GM18526 (cell line): Measurements from ENCODE around the gene TSPAN8.

ENCODE experiments used
- POLR2A ChIP-seq: IDR thresholded peaks from 3 replicates; pipeline ENCODE4 v1.6.1; 2011; ENCODE audit not compliant: insufficient read length; ENCODE audit errors: extremely low read depth

The TSPAN8 gene

DNA sequence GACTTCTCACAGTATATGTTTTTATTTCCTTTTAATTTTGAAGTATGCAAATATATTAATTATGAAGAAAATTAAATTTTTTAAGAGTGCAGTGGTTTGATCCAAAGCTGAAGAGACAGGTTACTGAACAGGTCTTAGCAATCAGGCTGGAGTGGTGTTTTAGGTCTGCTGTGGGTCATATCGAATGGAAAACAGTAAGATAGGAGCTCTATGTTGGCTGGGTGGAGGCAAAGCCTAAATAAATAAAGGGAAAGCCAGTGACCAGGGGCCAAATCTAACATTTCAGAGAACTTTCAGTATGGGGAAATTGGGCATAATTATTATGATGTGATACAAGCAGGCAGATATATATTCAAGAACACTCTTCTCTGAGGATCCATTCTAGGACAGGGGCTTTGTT, 12.7 kb upstream of the TSPAN8 start:
- no peak for TF ChIP-seq POLR2A

DNA sequence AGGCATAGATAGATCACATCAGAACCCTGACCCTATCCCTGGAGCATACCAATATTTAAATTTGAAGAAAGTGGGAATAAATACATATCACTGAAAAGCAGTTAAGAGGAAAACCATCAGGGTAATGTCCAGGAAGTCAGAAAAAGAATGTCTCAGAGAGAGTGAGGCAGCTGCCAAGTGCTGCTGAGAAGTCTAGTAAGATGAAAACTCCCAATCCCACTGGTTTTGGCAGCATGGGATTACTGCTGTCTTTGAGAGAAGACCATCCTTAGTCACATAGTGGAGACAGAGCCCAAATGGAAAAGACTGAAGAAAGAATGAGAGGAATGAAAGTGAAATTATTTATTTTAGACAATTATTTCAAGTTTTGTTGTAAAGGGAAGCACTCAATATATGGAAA, 11.5 kb upstream of the TSPAN8 start:
- TF ChIP-seq POLR2A, result no peak

DNA sequence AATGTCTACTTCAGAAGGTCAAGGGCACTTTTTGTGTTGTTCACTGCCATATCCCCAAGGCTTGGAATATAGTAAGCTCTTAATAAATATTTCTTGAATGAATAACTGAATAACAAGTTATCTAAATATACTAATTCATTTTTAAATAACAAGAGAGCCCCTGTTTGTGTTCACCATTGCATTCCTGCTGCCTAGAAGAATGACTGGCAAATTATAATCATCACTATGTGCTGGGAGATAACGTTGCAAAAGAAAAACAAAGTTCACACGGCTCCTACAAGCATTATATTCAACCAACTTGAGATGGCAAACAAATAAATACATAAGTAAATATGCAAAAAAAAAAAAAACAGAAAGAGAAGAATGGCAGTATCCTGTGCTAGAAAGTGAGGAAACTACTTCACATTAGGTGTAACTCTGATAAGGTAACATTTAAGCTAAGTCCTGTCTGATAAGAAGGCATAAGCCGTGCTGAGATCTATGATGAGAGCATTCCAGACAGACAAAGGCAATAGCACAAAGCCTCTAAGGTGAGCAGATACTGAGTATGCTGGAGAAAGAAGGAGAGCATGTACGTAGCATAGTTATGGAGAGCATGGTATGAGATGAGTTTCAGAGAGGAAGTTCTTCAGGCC, 9.2 kb upstream of the TSPAN8 start:
- TF ChIP-seq POLR2A, result no peak

DNA sequence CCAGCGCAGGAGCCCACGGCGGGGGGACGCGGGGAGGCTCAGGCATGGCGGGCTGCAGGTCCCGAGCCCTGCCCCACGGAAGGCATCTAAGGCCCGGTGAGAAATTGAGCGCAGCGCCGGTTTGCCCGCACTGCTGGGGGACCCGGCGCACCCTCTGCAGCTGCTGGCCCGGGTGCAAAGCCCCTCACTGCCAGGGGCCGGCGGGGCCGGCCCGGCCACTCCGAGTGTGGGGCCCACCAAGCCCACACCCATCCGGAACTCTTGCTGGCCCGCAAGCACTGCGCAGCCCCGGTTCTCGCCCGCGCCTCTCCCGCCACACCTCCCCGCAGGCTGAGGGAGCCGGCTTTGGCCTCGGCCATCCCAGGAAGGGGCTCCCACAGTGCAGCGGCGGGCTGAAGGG, 8.5 kb upstream of the TSPAN8 start:
- TF ChIP-seq POLR2A, result no peak

DNA sequence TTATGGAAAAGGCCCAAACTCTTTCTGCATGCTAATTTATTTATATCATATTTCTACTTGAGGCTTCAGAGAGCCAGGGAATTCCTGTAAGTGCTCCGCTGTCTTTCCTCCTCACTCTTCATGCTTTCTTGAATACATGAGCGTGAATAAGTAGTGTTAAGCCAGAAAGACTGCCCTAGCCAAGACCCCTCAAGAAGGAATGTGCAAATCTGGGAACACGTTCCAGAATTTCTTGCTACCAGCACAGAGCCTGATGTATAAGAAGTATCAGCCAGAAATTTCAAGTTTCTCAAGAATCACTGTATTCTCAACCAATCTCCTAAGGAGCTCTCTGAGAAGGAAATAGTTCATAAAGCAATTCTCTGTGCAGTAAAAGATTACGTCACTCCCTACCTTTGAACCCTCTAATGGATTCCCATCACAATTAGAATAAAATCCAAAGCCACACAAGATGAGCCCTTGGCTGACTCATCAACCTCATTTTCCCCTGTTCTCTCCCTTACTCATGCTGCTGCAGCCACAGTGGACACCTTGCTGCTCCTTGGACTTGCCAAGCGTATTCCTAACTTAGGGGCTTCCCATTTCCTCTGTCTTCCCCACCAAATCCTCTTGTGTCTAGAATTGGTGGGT, 6.9 kb upstream of the TSPAN8 start:
- no peak for TF ChIP-seq POLR2A

DNA sequence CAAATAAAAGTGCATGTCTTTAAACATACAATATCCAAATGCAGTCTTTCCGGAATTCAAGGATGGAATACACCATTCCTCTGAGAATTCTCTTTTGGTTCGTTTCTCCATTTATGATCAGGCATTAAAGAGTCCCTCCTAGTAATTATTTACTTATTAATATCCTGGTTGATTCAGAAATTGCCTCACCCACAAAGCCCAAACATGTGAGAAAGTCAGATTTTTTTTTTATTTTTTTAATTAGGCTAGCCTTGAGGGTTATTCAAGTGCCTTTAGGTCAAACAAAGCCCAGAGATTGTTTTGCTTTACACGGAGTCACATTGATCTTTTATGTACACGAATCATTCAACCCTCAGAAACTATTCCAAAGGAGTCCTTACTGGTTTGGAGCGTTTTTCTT, 6.4 kb upstream of the TSPAN8 start:
- TF ChIP-seq POLR2A, result no peak

DNA sequence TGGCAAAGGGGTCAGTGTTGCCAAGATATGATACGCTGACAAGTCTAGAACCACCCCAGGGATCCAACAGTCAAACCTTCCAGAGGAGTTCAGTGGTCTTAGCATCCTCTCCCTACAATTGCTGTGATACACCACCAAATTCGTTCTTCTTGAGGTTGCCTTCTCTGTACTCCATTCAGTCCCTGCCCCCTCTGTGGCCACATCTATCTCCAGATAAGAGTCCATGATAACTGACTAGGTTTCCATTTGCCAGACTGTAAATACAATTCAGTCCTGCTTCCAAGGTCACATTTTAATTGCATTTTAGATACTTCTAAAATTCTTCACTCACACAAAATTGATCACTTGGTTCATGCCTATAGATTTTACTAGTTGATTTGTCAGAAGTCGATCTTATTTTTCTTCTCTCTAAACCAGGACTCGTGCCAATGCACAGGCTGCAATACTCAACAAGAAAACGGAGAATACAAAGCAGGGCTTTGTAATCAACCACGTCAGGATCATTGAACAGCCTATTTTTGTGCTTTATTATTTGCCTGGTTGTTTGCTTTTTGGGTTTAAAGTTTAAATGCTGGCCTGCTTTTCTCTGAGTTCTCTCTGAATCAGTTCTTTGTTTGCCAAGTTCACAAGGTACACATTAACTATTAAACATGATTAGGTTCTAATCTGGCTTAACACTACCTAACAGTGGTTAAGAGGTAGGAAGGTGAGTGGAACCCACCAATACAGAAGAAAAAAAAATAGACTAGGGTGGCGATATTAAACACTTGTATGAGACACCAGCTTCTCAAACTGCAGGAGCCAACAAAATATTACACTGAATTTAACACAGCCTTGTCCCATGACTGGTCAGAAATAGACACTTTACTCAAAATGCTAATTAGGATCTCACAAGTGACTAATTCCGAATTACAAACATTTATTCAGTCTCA, 5.3 kb upstream of the TSPAN8 start:
- TF ChIP-seq POLR2A, result no peak

DNA sequence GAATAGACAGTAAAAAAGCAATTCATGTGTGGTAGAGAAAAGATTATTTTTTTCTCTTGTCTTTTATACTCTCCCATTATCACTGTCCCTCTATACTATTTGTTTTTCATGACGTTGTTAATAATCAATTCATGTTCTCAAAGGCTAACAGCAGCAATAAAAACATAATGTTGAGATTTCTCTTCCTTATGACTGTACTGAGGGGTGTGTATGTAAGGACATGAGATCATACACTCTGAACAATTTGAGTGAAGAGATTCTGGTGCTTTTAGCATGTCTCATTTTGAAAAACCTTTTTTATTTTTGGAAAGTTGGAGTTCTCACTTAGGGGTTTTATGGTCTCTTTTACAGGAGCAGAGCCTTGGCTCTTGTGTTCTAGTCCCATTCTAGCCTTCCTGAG, 3.8 kb upstream of the TSPAN8 start:
- TF ChIP-seq POLR2A, result no peak

DNA sequence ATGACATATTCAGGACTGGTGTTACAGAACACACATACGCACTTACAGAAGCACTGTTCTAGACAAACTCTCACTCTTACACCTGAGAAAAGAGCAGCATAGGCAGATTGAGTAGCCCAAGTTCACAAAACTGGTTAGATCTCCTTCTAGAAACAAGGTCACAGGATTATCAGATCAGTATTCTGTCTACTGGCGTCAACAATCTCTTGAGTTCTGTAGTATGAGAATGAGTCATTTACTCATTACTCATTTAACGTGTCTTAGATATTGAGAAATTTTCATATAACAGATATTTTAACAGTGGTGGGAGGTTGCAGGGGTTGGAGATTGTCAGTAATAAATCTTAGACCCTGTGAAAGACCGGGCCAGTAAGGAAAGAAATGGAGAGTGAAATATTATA, 2.8 kb upstream of the TSPAN8 start:
- no peak for TF ChIP-seq POLR2A

DNA sequence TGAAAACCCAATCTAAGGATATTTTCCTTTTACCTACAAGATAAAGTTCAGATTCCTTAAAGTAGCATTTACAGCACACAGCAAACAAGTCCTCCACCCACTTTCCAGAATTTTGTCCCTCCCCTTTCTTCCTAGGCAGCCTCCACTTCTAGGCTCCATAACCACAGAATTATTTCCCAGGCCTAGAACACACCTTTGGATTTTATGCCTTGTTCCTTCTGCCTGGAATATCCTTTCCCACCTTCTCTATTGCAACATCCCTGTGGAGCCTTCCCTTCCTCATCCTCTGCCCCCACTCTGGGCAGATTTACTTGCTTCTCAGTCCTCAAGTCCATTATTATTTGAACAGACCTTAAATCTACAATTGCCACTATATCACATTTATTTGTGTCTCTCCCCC, 2.1 kb upstream of the TSPAN8 start:
- TF ChIP-seq POLR2A, result no peak

DNA sequence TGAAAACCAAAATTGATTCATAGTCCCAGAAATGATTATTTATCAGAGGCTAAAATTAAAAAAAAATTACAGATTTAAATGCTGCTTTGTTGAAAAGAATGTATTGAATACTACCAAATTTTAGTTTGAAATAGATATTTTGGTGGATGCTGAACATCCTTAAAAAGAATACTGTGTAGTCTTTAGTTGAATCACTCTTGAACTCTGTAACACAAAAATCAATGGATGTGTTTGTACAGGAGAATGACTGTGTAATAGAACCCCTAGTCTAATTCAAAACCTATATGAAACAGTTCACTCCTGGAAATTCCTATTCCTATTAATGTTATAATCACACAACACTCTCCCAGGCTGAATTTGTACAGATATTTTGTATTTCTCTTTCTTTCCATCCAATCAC, 1.5 kb upstream of the TSPAN8 start:
- TF ChIP-seq POLR2A, result no peak

DNA sequence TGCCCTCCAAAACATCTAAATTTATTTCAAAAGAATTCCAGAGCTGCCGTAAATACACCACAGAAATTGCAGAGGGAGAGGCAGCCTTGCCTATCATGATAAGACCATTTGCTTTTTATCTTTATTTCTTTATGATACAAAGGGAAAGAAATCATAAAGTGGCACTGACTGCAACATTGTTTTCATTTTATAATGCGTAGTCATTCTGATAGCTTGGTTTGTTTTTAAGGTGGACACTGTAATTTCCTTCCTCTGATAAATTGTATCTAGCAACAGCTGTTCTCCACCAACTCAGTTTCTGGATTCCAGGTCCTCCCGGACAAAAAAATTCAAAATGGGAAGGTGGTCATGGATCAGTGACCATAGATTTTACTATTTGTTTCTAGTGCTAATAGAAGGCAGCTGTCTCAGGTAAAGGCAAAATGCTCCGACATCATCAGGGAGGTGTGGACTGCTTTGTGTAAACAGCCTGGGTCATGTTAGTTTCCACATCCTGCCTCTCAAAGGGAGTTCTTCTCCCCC, 623 bp upstream of the TSPAN8 start:
- TF ChIP-seq POLR2A, result no peak

DNA sequence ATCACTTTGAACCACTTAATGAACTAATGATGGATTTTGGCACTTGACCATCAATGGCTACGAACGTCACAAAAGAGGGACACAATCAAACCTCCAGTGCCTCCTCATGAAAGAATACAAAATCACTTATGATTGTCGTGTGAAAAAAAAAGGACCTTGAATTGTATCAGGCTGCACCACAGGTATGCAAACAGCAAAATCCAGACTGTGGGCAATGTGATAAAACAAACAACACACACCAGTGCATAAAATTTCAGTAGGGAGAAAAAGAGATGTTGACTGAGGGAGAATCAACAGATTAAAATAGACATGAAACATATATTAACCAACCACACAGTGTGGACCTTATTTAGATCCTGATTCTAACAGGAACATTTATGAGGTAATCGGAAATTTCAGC, 2.6 kb downstream of the TSPAN8 start:
- no peak for TF ChIP-seq POLR2A

DNA sequence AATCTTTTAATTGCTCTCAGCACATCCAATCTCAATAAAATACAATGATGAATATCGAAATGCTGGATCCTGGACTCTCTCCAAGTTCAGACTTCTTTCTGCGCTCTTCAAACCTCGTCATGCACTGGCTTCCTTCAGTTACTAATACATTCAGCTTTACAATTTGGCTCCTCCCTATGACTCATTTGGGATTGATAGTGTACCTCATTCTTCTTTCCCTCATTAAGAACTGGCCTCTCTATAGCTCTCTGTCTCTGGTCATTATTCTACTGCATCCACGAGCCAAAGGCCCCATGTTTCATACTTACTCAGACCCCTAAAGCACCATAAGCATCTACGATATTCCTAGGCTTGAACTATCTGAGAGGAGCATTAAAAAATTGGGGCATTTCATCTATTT, 4.9 kb downstream of the TSPAN8 start:
- no peak for TF ChIP-seq POLR2A

DNA sequence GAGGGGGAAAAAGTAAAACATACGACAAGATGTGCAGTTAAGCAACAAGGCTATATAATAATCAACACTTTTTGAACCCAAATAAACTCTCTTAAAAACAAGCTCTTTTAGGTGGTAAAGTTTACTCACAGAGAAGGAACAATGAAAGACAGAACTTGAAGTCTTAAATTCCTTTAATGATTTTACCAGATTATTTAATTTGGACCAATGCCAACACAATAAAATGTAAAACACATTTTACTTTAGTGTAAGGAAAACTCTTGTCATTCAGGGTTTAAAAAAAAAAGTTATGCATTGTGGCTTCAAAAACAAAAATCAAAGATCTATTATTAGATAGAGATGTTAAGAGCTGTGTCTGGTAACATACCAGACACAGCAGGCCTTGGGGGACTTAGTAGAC, 13.1 kb downstream of the TSPAN8 start:
- TF ChIP-seq POLR2A, result no peak

DNA sequence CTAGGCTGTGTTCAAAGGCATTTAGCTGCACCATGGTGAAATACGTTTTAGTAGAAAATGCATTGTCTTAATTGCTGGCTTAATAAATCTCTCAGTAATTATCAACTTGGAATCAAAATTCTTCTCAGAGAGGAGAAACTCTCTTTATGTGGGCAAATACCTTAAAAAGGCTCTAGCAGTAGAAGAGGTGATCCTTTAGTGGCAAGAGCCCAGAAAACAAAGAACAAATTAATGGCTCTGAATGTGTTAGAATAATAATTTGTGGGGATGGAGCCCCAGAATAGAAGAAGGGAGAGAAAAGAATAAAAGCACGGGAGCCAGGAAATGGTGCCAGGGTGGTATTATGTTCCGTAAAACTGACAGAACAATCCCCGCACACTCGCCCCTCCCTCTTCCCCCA, 14.8 kb downstream of the TSPAN8 start:
- no peak for TF ChIP-seq POLR2A
